Activated CD8-positive, alpha-beta memory T cell treated with anti-CD3 and anti-CD28 coated beads for 4 hours (primary cell): ENCODE results near the gene GINS1.
"Not testable (repeated sequence)": the region's sequence is repeated elsewhere in the genome, so short reads cannot be mapped to it uniquely, and the experiment has no call there.

Experiments
- DNase-seq, 2 donors: peaks; one replicate each; pipeline ENCODE4 v3.0.0-alpha.2; 2020; ENCODE audit warnings: low read depth in 2 of 2

GINS1 gene

GRCh38 chr20:25454153-25454900 lies 46.9 kb downstream of the GINS1 start:
- DNase-seq, result no peak

GRCh38 chr20:25457886-25458680 lies 50.6 kb downstream of the GINS1 start:
- DNase-seq, result no peak

GRCh38 chr20:25459111-25459830 lies 51.8 kb downstream of the GINS1 start:
- no peak for DNase-seq

- DNase-seq, result no peak
Observed at GRCh38 chr20:25459916-25460535, 52.6 kb downstream of the GINS1 start.

GRCh38 chr20:25460566-25461280 lies 53.2 kb downstream of the GINS1 start:
- no peak for DNase-seq

- DNase-seq, result no peak
Observed at GRCh38 chr20:25461281-25461650, 53.8 kb downstream of the GINS1 start.

- no peak for DNase-seq
Observed at GRCh38 chr20:25461786-25462545, 54.5 kb downstream of the GINS1 start.

- no peak for DNase-seq
Observed at GRCh38 chr20:25464501-25465242, 57.2 kb downstream of the GINS1 start.

GRCh38 chr20:25465243-25466135 lies 58.0 kb downstream of the GINS1 start:
- no peak for DNase-seq

GRCh38 chr20:25466846-25467245 lies 59.4 kb downstream of the GINS1 start:
- no peak for DNase-seq

GRCh38 chr20:25467441-25467840 lies 60.0 kb downstream of the GINS1 start:
- DNase-seq, result no peak

- DNase-seq, result no peak
Observed at GRCh38 chr20:25468126-25469075, 60.9 kb downstream of the GINS1 start.

GRCh38 chr20:25469558-25469957 lies 62.1 kb downstream of the GINS1 start:
- DNase-seq, result no peak

GRCh38 chr20:25470045-25470444 lies 62.6 kb downstream of the GINS1 start:
- DNase-seq, result no peak

GRCh38 chr20:25471020-25471419 lies 63.5 kb downstream of the GINS1 start:
- no peak for DNase-seq

- not testable (repeated sequence) for DNase-seq
Observed at GRCh38 chr20:25473297-25473696, 65.8 kb downstream of the GINS1 start.

GRCh38 chr20:25476106-25477013 lies 68.9 kb downstream of the GINS1 start:
- no peak for DNase-seq
